ENCODE data around the gene LASP1. TPM values are rescaled to one million over a fixed set of nuclear protein-coding genes. Genes with fewer than 3 reads are reported as not detected.
"Not testable (repeated sequence)": the region's sequence is repeated elsewhere in the genome, so short reads cannot be mapped to it uniquely, and the experiment has no call there.

LASP1 gene
- total RNA-seq, 1 donor from 2014 or later, result 300 TPM

- TF ChIP-seq, protein P1, sequence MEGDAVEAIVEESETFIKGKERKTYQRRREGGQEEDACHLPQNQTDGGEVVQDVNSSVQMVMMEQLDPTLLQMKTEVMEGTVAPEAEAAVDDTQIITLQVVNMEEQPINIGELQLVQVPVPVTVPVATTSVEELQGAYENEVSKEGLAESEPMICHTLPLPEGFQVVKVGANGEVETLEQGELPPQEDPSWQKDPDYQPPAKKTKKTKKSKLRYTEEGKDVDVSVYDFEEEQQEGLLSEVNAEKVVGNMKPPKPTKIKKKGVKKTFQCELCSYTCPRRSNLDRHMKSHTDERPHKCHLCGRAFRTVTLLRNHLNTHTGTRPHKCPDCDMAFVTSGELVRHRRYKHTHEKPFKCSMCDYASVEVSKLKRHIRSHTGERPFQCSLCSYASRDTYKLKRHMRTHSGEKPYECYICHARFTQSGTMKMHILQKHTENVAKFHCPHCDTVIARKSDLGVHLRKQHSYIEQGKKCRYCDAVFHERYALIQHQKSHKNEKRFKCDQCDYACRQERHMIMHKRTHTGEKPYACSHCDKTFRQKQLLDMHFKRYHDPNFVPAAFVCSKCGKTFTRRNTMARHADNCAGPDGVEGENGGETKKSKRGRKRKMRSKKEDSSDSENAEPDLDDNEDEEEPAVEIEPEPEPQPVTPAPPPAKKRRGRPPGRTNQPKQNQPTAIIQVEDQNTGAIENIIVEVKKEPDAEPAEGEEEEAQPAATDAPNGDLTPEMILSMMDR (IDR thresholded peaks at IDR 0.05), result no peak
- Histone ChIP-seq H3K4me1 (peaks cover 4 to 25% of the 10 kb centered on the region in 2 donors), H3K27me3 (no peaks in the 10 kb centered on the region), H3K9me3 (no peaks in the 10 kb centered on the region), H3K4me3 (no peak overlapping the region), H3K36me3 (no peaks in the 10 kb centered on the region), H3K27ac (peak overlapping the region; percentile 50 to 71)
- intact Hi-C loops (cut with DNase I), result no loop called here
- no peak for DNase-seq (ENCODE audit: low spot score in 2 of 2)
Measured at GRCh38 chr17:38926293-38927070, 56.6 kb downstream of the LASP1 start.

- H3K9me3 ChIP-seq; H3K36me3 ChIP-seq; intact Hi-C loops (cut with DNase I); DNase-seq (ENCODE audit: low spot score in 2 of 2); H3K4me3 ChIP-seq; H3K27me3 ChIP-seq; H3K27ac ChIP-seq: not testable (repeated sequence)
- H3K4me1 ChIP-seq, result peaks cover 0 to 10% of the 10 kb centered on the region in 2 donors
Measured at GRCh38 chr17:38930782-38931181, 60.9 kb downstream of the LASP1 start.

DNA sequence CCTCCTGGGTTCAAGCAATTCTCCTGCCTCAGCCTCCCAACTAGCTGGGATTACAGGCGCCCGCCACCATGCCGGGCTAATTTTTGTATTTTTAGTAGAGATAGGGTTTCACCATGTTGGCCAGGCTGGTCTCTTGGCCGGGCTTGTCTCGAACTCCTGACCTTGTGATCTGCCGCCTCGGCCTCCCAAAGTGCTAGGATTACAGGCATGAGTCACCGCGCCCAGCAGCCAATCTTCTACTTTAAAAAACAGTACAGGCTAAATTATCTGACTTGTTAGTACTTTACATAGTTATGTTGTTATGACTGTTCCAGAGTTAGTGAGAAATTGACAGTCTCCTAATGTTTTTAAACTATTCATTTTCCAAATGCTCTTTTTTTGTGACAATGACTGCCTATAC lies 64.1 kb downstream of the LASP1 start:
- H3K4me3 ChIP-seq; DNase-seq (ENCODE audit: low spot score in 2 of 2); intact Hi-C loops (cut with DNase I); H3K27me3 ChIP-seq; H3K36me3 ChIP-seq; H3K4me1 ChIP-seq; H3K9me3 ChIP-seq: not testable (repeated sequence)
- peak overlapping the region; percentile 51 to 78 for H3K27ac ChIP-seq

- Histone ChIP-seq H3K9me3 (no peaks in the 10 kb centered on the region), H3K27me3 (no peaks in the 10 kb centered on the region), H3K4me3 (no peak overlapping the region), H3K27ac (no peak overlapping the region), H3K36me3 (no peaks in the 10 kb centered on the region), H3K4me1 (peaks cover 0 to 5% of the 10 kb centered on the region in 2 donors)
- intact Hi-C loops (cut with DNase I), result no loop called here
- DNase-seq (ENCODE audit: low spot score in 2 of 2), result no peak
- TF ChIP-seq, protein P1 (IDR thresholded peaks at IDR 0.05), result no peak
Measured at GRCh38 chr17:38939987-38940386, 70.1 kb downstream of the LASP1 start.

- H3K4me1 ChIP-seq, result peaks cover 0 to 4% of the 10 kb centered on the region in 2 donors
- no peak overlapping the region for H3K4me3 ChIP-seq
- H3K9me3 ChIP-seq, result no peaks in the 10 kb centered on the region
- TF ChIP-seq, protein P1 (IDR thresholded peaks at IDR 0.05), result no peak
- intact Hi-C loops (cut with DNase I), result no loop called here
- H3K27me3 ChIP-seq, result no peaks in the 10 kb centered on the region
- no peaks in the 10 kb centered on the region for H3K36me3 ChIP-seq
- no peak for DNase-seq (ENCODE audit: low spot score in 2 of 2)
- no peak overlapping the region for H3K27ac ChIP-seq
Measured at GRCh38 chr17:38940404-38940803, 70.5 kb downstream of the LASP1 start.

DNA sequence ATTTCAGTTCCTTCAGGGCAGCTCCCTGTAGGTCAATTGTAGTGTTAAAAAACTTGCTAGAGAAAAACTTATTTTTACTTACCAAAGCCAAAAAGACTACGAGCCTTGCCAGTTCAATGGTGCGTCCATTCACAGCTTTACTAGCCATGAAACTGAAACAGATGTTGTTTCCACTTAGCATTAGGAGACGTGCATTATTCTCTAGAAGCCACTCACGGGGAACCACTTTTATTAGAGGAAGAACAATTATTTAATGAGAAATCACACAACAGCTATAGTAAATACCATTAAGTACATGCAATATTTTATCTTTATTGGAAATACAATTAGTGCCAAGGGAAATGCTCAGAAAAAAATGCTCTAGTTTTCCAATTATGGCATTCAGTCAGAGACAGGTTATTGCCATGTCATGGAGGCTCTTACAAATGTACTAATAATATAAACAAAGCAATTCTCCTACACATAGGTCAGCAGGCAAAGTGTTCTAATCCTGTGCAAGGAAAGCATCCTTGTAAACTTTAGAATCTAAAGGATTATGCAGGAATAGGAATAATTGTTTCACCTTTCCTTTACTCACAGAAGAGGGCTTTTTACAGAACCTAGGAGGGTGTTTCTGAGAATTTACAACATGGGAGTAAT lies 73.0 kb downstream of the LASP1 start:
- DNase-seq (ENCODE audit: low spot score in 2 of 2), result no peak
- H3K4me3 ChIP-seq, result peak overlapping the region in 1 of 2 donors; percentile 10
- intact Hi-C loops (cut with DNase I), result no loop called here
- H3K9me3 ChIP-seq, result no peaks in the 10 kb centered on the region
- H3K4me1 ChIP-seq, result no peaks in the 10 kb centered on the region
- TF ChIP-seq, protein P1 (IDR thresholded peaks at IDR 0.05), result no peak
- H3K27me3 ChIP-seq, result no peaks in the 10 kb centered on the region
- no peak overlapping the region for H3K27ac ChIP-seq
- no peaks in the 10 kb centered on the region for H3K36me3 ChIP-seq

Measured in ascending aorta (tissue), 2 donors.